ENCODE results near the gene CHAMP1. TPM values are rescaled to one million over a fixed set of nuclear protein-coding genes. Genes with fewer than 3 reads are reported as not detected.

CHAMP1 gene
- polyA plus RNA-seq, 1 of the 3 experiments (the other 2 are of a cell fraction): 28.6 TPM

GRCh38 chr13:114268344-114269280 lies 45.7 kb upstream of the CHAMP1 start:
- no peak overlapping the region for H3K27ac ChIP-seq (ENCODE audit: low read depth in 2 of 2, low read length in 1 of 2)
- H3K79me2 ChIP-seq (ENCODE audit: insufficient read depth): peaks cover 8% of the 10 kb centered on the region; the same call in 1 of the 2 replicates
- ChIA-PET POLR2A (no interaction called here), CTCF (interaction anchor here (1.0 kb wide), 1 partner anchor 11 kb away, joined by 3 read pairs; no protein-coding TSS in a partner anchor)
- no peaks in the 10 kb centered on the region for H4K20me1 ChIP-seq (ENCODE audit: insufficient read depth)
- H3K4me1 ChIP-seq (ENCODE audit: control insufficient read depth in 1 of 2, insufficient read depth in 2 of 2, low read depth in 1 of 2, low read length in 1 of 2): peaks cover 0 to 23% of the 10 kb centered on the region in 2 experiments; a peak in 2 of 4 replicates
- H3K9me2 ChIP-seq: no peaks in the 10 kb centered on the region
- no peaks in the 10 kb centered on the region for H3K27me3 ChIP-seq (ENCODE audit: insufficient read depth)
- no peak overlapping the region for H3K4me3 ChIP-seq (ENCODE audit: low read depth in 2 of 2, low read length in 1 of 2)
- no peaks in the 10 kb centered on the region for H3K9me3 ChIP-seq
- H3K36me3 ChIP-seq (replicated peaks in 1 of 2; ENCODE audit: control insufficient read depth in 1 of 2, insufficient read depth in 2 of 2, low read length in 1 of 2): peaks cover 57 to 87% of the 10 kb centered on the region in 2 experiments
- 96% methylated on average over 6 of the region's 6 CpGs for WGBS (ENCODE audit: low lambda C conversion rate)
- no peak for DNase-seq
- no peak for TF ChIP-seq REST (IDR thresholded peaks at IDR 0.05; ENCODE audit: low read depth, low read length)
- TF ChIP-seq CHD2 (IDR thresholded peaks at IDR 0.05; ENCODE audit: low read length, partially characterized antibody): no peak
- TF ChIP-seq FOXJ3 (CRISPR knock-in tag; IDR thresholded peaks at IDR 0.05): no peak
- no peak for TF ChIP-seq USF2 (IDR thresholded peaks at IDR 0.05; ENCODE audit: borderline replicate concordance, low read depth, low read length)
- no peak for TF ChIP-seq NFIC (IDR thresholded peaks at IDR 0.05; ENCODE audit: borderline replicate concordance)
- no peak for TF ChIP-seq CTCF (IDR thresholded peaks at IDR 0.05)
- no peak for TF ChIP-seq PBX3 (IDR thresholded peaks at IDR 0.05)
- TF ChIP-seq TEAD4 (IDR thresholded peaks at IDR 0.05; ENCODE audit: borderline replicate concordance, insufficient read depth): no peak
- no peak for TF ChIP-seq POLR2AphosphoS5 (IDR thresholded peaks at IDR 0.05; ENCODE audit: low read depth, low read length)
- no peak for TF ChIP-seq EZH2phosphoT487 (IDR thresholded peaks at IDR 0.05; ENCODE audit: borderline replicate concordance, low read depth)
- TF ChIP-seq USF1 (IDR thresholded peaks at IDR 0.05; ENCODE audit: borderline replicate concordance, low read depth): no peak
- TF ChIP-seq ZBTB33 (IDR thresholded peaks at IDR 0.05; ENCODE audit: borderline replicate concordance, low read depth): no peak
- TF ChIP-seq SIN3A (IDR thresholded peaks at IDR 0.05; ENCODE audit: borderline replicate concordance, low read depth, low read length): no peak
- TF ChIP-seq MXI1 (IDR thresholded peaks at IDR 0.05; ENCODE audit: low read depth, low read length): no peak
- TF ChIP-seq TAF1 (IDR thresholded peaks at IDR 0.05; ENCODE audit: borderline replicate concordance, low read depth, low read length): no peak
- no peak for TF ChIP-seq RFX5 (IDR thresholded peaks at IDR 0.05; ENCODE audit: low read length)
- no peak for TF ChIP-seq GATA2 (CRISPR knock-in tag; IDR thresholded peaks at IDR 0.05)
- TF ChIP-seq FOSL2 (IDR thresholded peaks at IDR 0.05; ENCODE audit: borderline replicate concordance, low read depth): no peak
- no peak for TF ChIP-seq RCOR1 (IDR thresholded peaks at IDR 0.05; ENCODE audit: low read length)
- H2AFZ ChIP-seq (ENCODE audit: low read depth): no peak overlapping the region
- H3F3A ChIP-seq (replicated peaks; ENCODE audit: insufficient read depth): peaks cover 34% of the 10 kb centered on the region
- H3K9ac ChIP-seq: no peak overlapping the region
- H3K4me2 ChIP-seq: no peak overlapping the region
